Neural cell (in vitro differentiated cells): Measurements from ENCODE around the gene LMF2. TPM values are rescaled to one million over a fixed set of nuclear protein-coding genes. Genes with fewer than 3 reads are reported as not detected.

Experiments
- H2AFZ ChIP-seq: fragments of 200-600, 300-800 bp; sonication (generic), shearing (Covaris generic); 2 replicates; pipeline ENCODE4 v1.6.0; 2014; ENCODE audit warnings: low read depth, mild to moderate bottlenecking, antibody characterized with exemption, low read length, moderate library complexity
- H3F3A ChIP-seq: fragments of 200-600 bp; shearing (Covaris generic); 2 replicates; pipeline ENCODE4 v1.6.1; 2016; ENCODE audit warnings: mild to moderate bottlenecking, moderate library complexity, mixed read lengths, antibody characterized with exemption, low read length; ENCODE audit not compliant: insufficient read depth, poor library complexity, severe bottlenecking
- H3K27ac ChIP-seq: fragments of 200-600, 300-800 bp; sonication (generic), shearing (Covaris generic); 2 replicates; pipeline ENCODE4 v1.5.1; 2014; ENCODE audit warnings: mild to moderate bottlenecking, low read length, moderate library complexity
- H3K27me3 ChIP-seq: fragments of 300-800, 200-600 bp; sonication (generic), shearing (Covaris generic); 2 replicates; pipeline ENCODE4 v1.6.0; 2014; ENCODE audit warnings: mild to moderate bottlenecking, low read depth, low read length, moderate library complexity; ENCODE audit not compliant: insufficient read depth
- H3K36me3 ChIP-seq: fragments of 300-800, 200-600 bp; sonication (generic), shearing (Covaris generic); 2 replicates; pipeline ENCODE4 v1.5.1; 2014; ENCODE audit warnings: mild to moderate bottlenecking, antibody characterized with exemption, low read length, moderate library complexity; ENCODE audit not compliant: insufficient read depth
- H3K4me2 ChIP-seq: fragments of 300-800, 200-600 bp; sonication (generic), shearing (Covaris generic); 2 replicates; pipeline ENCODE4 v1.6.0; 2014; ENCODE audit warnings: mild to moderate bottlenecking, low read length
- H3K4me3 ChIP-seq: fragments of 300-800, 200-600 bp; sonication (generic), shearing (Covaris generic); 2 replicates; pipeline ENCODE4 v1.5.1; 2014; ENCODE audit warnings: mild to moderate bottlenecking, low read length, moderate library complexity
- H3K79me2 ChIP-seq: fragments of 200-600 bp; shearing (Covaris generic); replicated peaks from 2 replicates; pipeline ENCODE4 v1.6.0; 2014; ENCODE audit warnings: mild to moderate bottlenecking, low read length, moderate library complexity; ENCODE audit not compliant: insufficient read depth
- H3K9ac ChIP-seq: fragments of 300-800, 200-600 bp; sonication (generic), shearing (Covaris generic); 2 replicates; pipeline ENCODE4 v1.6.1; 2016; ENCODE audit warnings: mild to moderate bottlenecking, low read length, mixed read lengths
- H3K9me2 ChIP-seq: fragments of 200-600 bp; shearing (Covaris generic); 2 replicates; pipeline ENCODE4 v1.6.1; 2016; ENCODE audit warnings: mild to moderate bottlenecking, low read length, mixed read lengths; ENCODE audit not compliant: insufficient read depth
- H3K9me3 ChIP-seq: fragments of 200-600, 300-800 bp; sonication (generic), shearing (Covaris generic); 2 replicates; pipeline ENCODE4 v1.6.1; 2016; ENCODE audit warnings: mild to moderate bottlenecking, mixed run types, low read length, moderate library complexity, mixed read lengths
- H4K20me1 ChIP-seq: fragments of 200-600 bp; shearing (Covaris generic); 2 replicates; pipeline ENCODE4 v1.6.1; 2016; ENCODE audit warnings: mild to moderate bottlenecking, mixed run types; ENCODE audit not compliant: insufficient read depth
- EP300 ChIP-seq: fragments of 450-650 bp; conservative IDR thresholded peaks from 2 replicates; pipeline ENCODE4 v1.6.1; 2014; ENCODE audit warnings: antibody characterized with exemption, mild to moderate bottlenecking, moderate library complexity; ENCODE audit not compliant: poor library complexity, severe bottlenecking
- EZH2 ChIP-seq: fragments of 200-600, 300-800 bp; shearing (Covaris generic), sonication (generic); IDR thresholded peaks from 2 replicates; pipeline ENCODE4 v1.6.1; 2014; ENCODE audit warnings: antibody characterized with exemption, low read length, borderline replicate concordance, mild to moderate bottlenecking; ENCODE audit not compliant: insufficient read depth, poor library complexity, severe bottlenecking
- MXI1 ChIP-seq: fragments of 450-650 bp; conservative IDR thresholded peaks from 2 replicates; pipeline ENCODE4 v1.6.1; 2014; ENCODE audit warnings: antibody characterized with exemption, mild to moderate bottlenecking; ENCODE audit not compliant: poor library complexity, severe bottlenecking
- POLR2AphosphoS5 ChIP-seq: IDR thresholded peaks from 2 replicates; pipeline ENCODE4 v1.6.1; 2012
- RAD21 ChIP-seq: fragments of 450-650 bp; conservative IDR thresholded peaks from 2 replicates; pipeline ENCODE4 v1.6.1; 2014; ENCODE audit warnings: antibody characterized with exemption, mild to moderate bottlenecking, moderate library complexity
- REST ChIP-seq: IDR thresholded peaks from 2 replicates; pipeline ENCODE4 v1.6.1; 2012; ENCODE audit warnings: borderline replicate concordance
- SMC3 ChIP-seq: fragments of 450-650 bp; conservative IDR thresholded peaks from 2 replicates; pipeline ENCODE4 v1.6.1; 2014; ENCODE audit warnings: antibody characterized with exemption, mild to moderate bottlenecking, moderate library complexity; ENCODE audit not compliant: poor library complexity
- TAF1 ChIP-seq: IDR thresholded peaks from 2 replicates; pipeline ENCODE4 v1.6.1; 2012; ENCODE audit warnings: low read depth
- polyA plus RNA-seq: library from polyadenylated mRNA; depleted of rRNA; stranded (reverse); fragments of >200 nt; gene quantifications from 2 replicates; pipeline ENCODE4 v1.2.3, GENCODE V29; 2014
- TF ChIP-seq, protein P1 (sequence below): fragments of 450-650 bp; IDR thresholded peaks from 2 replicates; pipeline ENCODE4 v1.5.1; 2014; ENCODE audit warnings: antibody characterized with exemption, mild to moderate bottlenecking, moderate library complexity; ENCODE audit not compliant: poor library complexity, severe bottlenecking

LMF2 gene
- polyA plus RNA-seq, 1 donor from 2014 or later = 76.5 TPM

- no peaks in the 10 kb centered on the region for H3K9me3 ChIP-seq
- H3K36me3 ChIP-seq = no peaks in the 10 kb centered on the region
- H3K9ac ChIP-seq = no peak overlapping the region
Measured at GRCh38 chr22:50504369-50505211, 2.9 kb downstream of the LMF2 start.

GRCh38 chr22:50503475-50504145 lies 3.9 kb downstream of the LMF2 start:
- no peaks in the 10 kb centered on the region for H3K36me3 ChIP-seq
- H3K4me3 ChIP-seq = no peak overlapping the region
- H3K4me2 ChIP-seq = no peak overlapping the region
- TF ChIP-seq, protein P1, sequence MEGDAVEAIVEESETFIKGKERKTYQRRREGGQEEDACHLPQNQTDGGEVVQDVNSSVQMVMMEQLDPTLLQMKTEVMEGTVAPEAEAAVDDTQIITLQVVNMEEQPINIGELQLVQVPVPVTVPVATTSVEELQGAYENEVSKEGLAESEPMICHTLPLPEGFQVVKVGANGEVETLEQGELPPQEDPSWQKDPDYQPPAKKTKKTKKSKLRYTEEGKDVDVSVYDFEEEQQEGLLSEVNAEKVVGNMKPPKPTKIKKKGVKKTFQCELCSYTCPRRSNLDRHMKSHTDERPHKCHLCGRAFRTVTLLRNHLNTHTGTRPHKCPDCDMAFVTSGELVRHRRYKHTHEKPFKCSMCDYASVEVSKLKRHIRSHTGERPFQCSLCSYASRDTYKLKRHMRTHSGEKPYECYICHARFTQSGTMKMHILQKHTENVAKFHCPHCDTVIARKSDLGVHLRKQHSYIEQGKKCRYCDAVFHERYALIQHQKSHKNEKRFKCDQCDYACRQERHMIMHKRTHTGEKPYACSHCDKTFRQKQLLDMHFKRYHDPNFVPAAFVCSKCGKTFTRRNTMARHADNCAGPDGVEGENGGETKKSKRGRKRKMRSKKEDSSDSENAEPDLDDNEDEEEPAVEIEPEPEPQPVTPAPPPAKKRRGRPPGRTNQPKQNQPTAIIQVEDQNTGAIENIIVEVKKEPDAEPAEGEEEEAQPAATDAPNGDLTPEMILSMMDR = no peak
- TF ChIP-seq RAD21 (no peak), EP300 (no peak), TAF1 (no peak), POLR2AphosphoS5 (no peak), REST (no peak)

More at GRCh38 chr22:50504369-50505211, 2.9 kb downstream of the LMF2 start:
- Histone ChIP-seq H3K4me2 (no peak overlapping the region), H3F3A (no peaks in the 10 kb centered on the region), H3K27me3 (no peaks in the 10 kb centered on the region), H2AFZ (no peak overlapping the region), H4K20me1 (no peaks in the 10 kb centered on the region), H3K79me2 (peaks cover 19% of the 10 kb centered on the region), H3K27ac (no peak overlapping the region), H3K9me2 (no peaks in the 10 kb centered on the region), H3K4me3 (no peak overlapping the region)
- TF ChIP-seq REST (no peak), TAF1 (no peak), EP300 (no peak), MXI1 (no peak), POLR2AphosphoS5 (no peak), RAD21 (no peak), EZH2 (no peak), SMC3 (no peak)
- TF ChIP-seq, protein P1 = no peak

More at GRCh38 chr22:50503475-50504145, 3.9 kb downstream of the LMF2 start:
- H3K27me3 ChIP-seq = no peaks in the 10 kb centered on the region
- no peak overlapping the region for H2AFZ ChIP-seq
- H4K20me1 ChIP-seq = no peaks in the 10 kb centered on the region
- H3K9me2 ChIP-seq = no peaks in the 10 kb centered on the region
- no peaks in the 10 kb centered on the region for H3F3A ChIP-seq
- no peak overlapping the region for H3K27ac ChIP-seq
- no peak overlapping the region for H3K9ac ChIP-seq
- H3K79me2 ChIP-seq = peaks cover 10% of the 10 kb centered on the region
- H3K9me3 ChIP-seq = no peaks in the 10 kb centered on the region
